Endothelial cell of umbilical vein (primary cell): ENCODE measurements around the gene CGNL1. TPM values are rescaled to one million over a fixed set of nuclear protein-coding genes. Genes with fewer than 3 reads are reported as not detected.

Experiments
- BruUV-seq: library from RNA; stranded (reverse); fragments of 400-500 nt; replicated peaks from 2 replicates; lab custom pipeline; 2021; lab: Mats Ljungman, UMichigan
- CTCF ChIA-PET: fragments of 300-600, 350-600 bp; sonication (Branson Sonifier 250); formaldehyde crosslinking; loops from one replicate; lab custom pipeline; 2021; ENCODE audit warnings: antibody characterized with exemption, inconsistent platforms; lab: Charles Lee
- POLR2A ChIA-PET: fragments of 300-600, 350-600 bp; sonication (Branson Sonifier 250); formaldehyde crosslinking; loops from one replicate; lab custom pipeline; 2021; ENCODE audit warnings: antibody characterized with exemption, inconsistent platforms; lab: Charles Lee
- DNase-seq: peaks from one replicate; pipeline ENCODE4 v3.0.0-alpha.2; 2011; ENCODE audit warnings: low read depth, low spot score
- FAIRE-seq: peaks from 2 replicates; lab custom pipeline; 2011; peaks lifted over from hg19 to GRCh38; lab: Jason Lieb, UNC
- H2AFZ ChIP-seq: 2 replicates; pipeline ENCODE4 v1.6.0; 2012; ENCODE audit warnings: low read depth, low read length, control low read depth, inconsistent platforms
- H3K27ac ChIP-seq: 2 replicates; pipeline ENCODE4 v1.5.1; 2011; ENCODE audit warnings: low read depth, mild to moderate bottlenecking, control low read depth, low read length, moderate library complexity; ENCODE audit not compliant: insufficient read depth
- H3K27me3 ChIP-seq, 2 experiments: 2 replicates each; pipeline versions ENCODE4 v1.6.0 to v1.6.1; 2011; ENCODE audit warnings: low read length in 2 of 2, mixed read lengths in 1 of 2; ENCODE audit not compliant: control insufficient read depth in 2 of 2, insufficient read depth in 2 of 2
- H3K36me3 ChIP-seq, 2 experiments: 2 replicates in 1 of 2; 3 replicates in 1 of 2; pipeline ENCODE4 v1.5.1; 2011; ENCODE audit warnings: low read length in 2 of 2, mild to moderate bottlenecking in 1 of 2, moderate library complexity in 1 of 2; ENCODE audit not compliant: control insufficient read depth in 2 of 2, insufficient read depth in 2 of 2; ENCODE audit errors: extremely low read depth in 1 of 2
- H3K4me1 ChIP-seq: 3 replicates; pipeline ENCODE4 v1.5.1; 2011; ENCODE audit warnings: mild to moderate bottlenecking, low read length; ENCODE audit not compliant: control insufficient read depth, insufficient read depth; ENCODE audit errors: extremely low read depth
- H3K4me2 ChIP-seq: 2 replicates; pipeline ENCODE4 v1.6.1; 2011; ENCODE audit warnings: low read length, control low read depth, mixed read lengths; ENCODE audit not compliant: insufficient read depth
- H3K4me3 ChIP-seq, 3 experiments: fragments of 200-600 bp in 1 of 3; sonication (generic), shearing (Covaris generic) in 1 of 3; replicated peaks in 1 of 3; 2 replicates each; pipeline ENCODE4 v1.5.1; 2011 to 2016; ENCODE audit warnings: control low read depth in 3 of 3, low read length in 3 of 3, mild to moderate bottlenecking in 2 of 3, inconsistent platforms in 1 of 3, low read depth in 1 of 3, moderate library complexity in 1 of 3; ENCODE audit not compliant: insufficient read depth in 1 of 3
- H3K79me2 ChIP-seq: 2 replicates; pipeline ENCODE4 v1.6.0; 2012; ENCODE audit warnings: low read length, inconsistent platforms; ENCODE audit not compliant: control insufficient read depth, insufficient read depth
- H3K9ac ChIP-seq: replicated peaks from 2 replicates; pipeline ENCODE3; 2011; ENCODE audit warnings: low read length, control low read depth; ENCODE audit not compliant: insufficient read depth; ENCODE audit errors: extremely low read depth
- H3K9me1 ChIP-seq: replicated peaks from 3 replicates; pipeline ENCODE4 v1.6.0; 2011; ENCODE audit warnings: mild to moderate bottlenecking, low read length; ENCODE audit not compliant: control insufficient read depth, insufficient read depth; ENCODE audit errors: extremely low read depth
- H3K9me3 ChIP-seq: replicated peaks from 2 replicates; pipeline ENCODE4 v1.5.1; 2012; ENCODE audit warnings: low read length, inconsistent platforms; ENCODE audit not compliant: control insufficient read depth, insufficient read depth
- H4K20me1 ChIP-seq: replicated peaks from 2 replicates; pipeline ENCODE3; 2011; ENCODE audit warnings: mild to moderate bottlenecking, low read length; ENCODE audit not compliant: control insufficient read depth, insufficient read depth; ENCODE audit errors: extremely low read depth
- EZH2 ChIP-seq: IDR thresholded peaks from 2 replicates; pipeline ENCODE4 v1.6.1; 2012; ENCODE audit warnings: borderline replicate concordance, low read depth, mild to moderate bottlenecking, moderate library complexity, low read length, inconsistent platforms; ENCODE audit not compliant: severe bottlenecking
- FOS ChIP-seq: IDR thresholded peaks from 2 replicates; pipeline ENCODE4 v1.6.1; 2011; ENCODE audit warnings: mild to moderate bottlenecking, low read length, moderate library complexity, borderline replicate concordance; ENCODE audit not compliant: insufficient read depth
- GATA2 ChIP-seq: IDR thresholded peaks from 2 replicates; pipeline ENCODE4 v1.7.0; 2011; ENCODE audit warnings: low read depth, mild to moderate bottlenecking, moderate library complexity, mixed read lengths, low read length; ENCODE audit not compliant: insufficient read length, insufficient read depth
- JUN ChIP-seq: IDR thresholded peaks from 2 replicates; pipeline ENCODE4 v1.6.1; 2011; ENCODE audit warnings: borderline replicate concordance, low read depth; ENCODE audit not compliant: insufficient read length, insufficient read depth
- MAX ChIP-seq: IDR thresholded peaks from 2 replicates; pipeline ENCODE4 v1.6.1; 2011; ENCODE audit not compliant: insufficient read depth, insufficient read length
- MYC ChIP-seq: IDR thresholded peaks from one replicate; pipeline ENCODE4 v1.6.1; 2011; ENCODE audit warnings: mild to moderate bottlenecking, low read depth, low read length
- POLR2A ChIP-seq: IDR thresholded peaks from 2 replicates; pipeline ENCODE4 v1.6.1; 2012; ENCODE audit warnings: low read depth, mild to moderate bottlenecking, control low read depth, low read length
- POLR2AphosphoS5 ChIP-seq: IDR thresholded peaks from 2 replicates; pipeline ENCODE4 v1.6.1; 2012; ENCODE audit warnings: low read depth, mild to moderate bottlenecking, control low read depth, low read length, moderate library complexity; ENCODE audit not compliant: insufficient read depth
- dilution Hi-C: fragments of 300-500 bp; cut with MboI; formaldehyde crosslinking; loops from one replicate; pipeline ENCODE4 v1.15.0; 2019; ENCODE audit warnings: low sequenced_read_pairs; ENCODE audit not compliant: extremely low pct_ligation_motif_present
- intact Hi-C: fragments of 100-400 bp; cut with micrococcal nuclease; formaldehyde crosslinking; loops from one replicate; pipeline ENCODE4 v1.10.0; 2022
- polyA plus RNA-seq, 4 experiments: library from polyadenylated mRNA; depleted of rRNA in 3 of 4; stranded (reverse) in 3 of 4; unstranded in 1 of 4; fragments of >200 nt; gene quantifications; 2 replicates each; pipeline versions ENCODE4 v1.2.1 to v1.2.3, GENCODE V29; 2011 to 2012; ENCODE audit warnings: missing spikeins in 1 of 4
- total RNA-seq: library from RNA; stranded (reverse); gene quantifications from 2 replicates; pipeline ENCODE4 v1.2.3, GENCODE V29; 2021
- TF ChIP-seq, protein P1 (sequence below), 2 donors: IDR thresholded peaks; 1 replicate in 1 of 2; 2 replicates in 1 of 2; pipeline ENCODE4 v1.5.1; 2011; ENCODE audit warnings: low read length in 2 of 2, mild to moderate bottlenecking in 2 of 2, moderate library complexity in 2 of 2, control low read depth in 1 of 2, inconsistent platforms in 1 of 2, low read depth in 1 of 2; ENCODE audit not compliant: insufficient read depth in 1 of 2; ENCODE audit errors: extremely low read depth in 1 of 2

The CGNL1 gene
- total and polyA plus RNA-seq, 2 donors (not counting 3 experiments of a cell fraction or from before 2014, with no cell fraction given) = 6.9 to 27.1 TPM

- Histone ChIP-seq H3K4me2 (no peak overlapping the region), H3K4me1 (peaks cover 60% of the 10 kb centered on the region), H2AFZ (no peak overlapping the region), H3K4me3 (no peak overlapping the region), H3K27me3 (no peaks in the 10 kb centered on the region), H3K9ac (no peak overlapping the region), H3K9me1 (no peaks in the 10 kb centered on the region), H4K20me1 (no peaks in the 10 kb centered on the region), H3K27ac (no peak overlapping the region), H3K36me3 (no peaks in the 10 kb centered on the region), H3K79me2 (peaks cover 13% of the 10 kb centered on the region), H3K9me3 (no peaks in the 10 kb centered on the region)
- dilution Hi-C loops = no loop called here
- FAIRE-seq (no peak), DNase-seq (no peak)
- TF ChIP-seq MAX = no peak
- no peak for TF ChIP-seq MYC
- TF ChIP-seq GATA2 = no peak
- TF ChIP-seq, protein P1, sequence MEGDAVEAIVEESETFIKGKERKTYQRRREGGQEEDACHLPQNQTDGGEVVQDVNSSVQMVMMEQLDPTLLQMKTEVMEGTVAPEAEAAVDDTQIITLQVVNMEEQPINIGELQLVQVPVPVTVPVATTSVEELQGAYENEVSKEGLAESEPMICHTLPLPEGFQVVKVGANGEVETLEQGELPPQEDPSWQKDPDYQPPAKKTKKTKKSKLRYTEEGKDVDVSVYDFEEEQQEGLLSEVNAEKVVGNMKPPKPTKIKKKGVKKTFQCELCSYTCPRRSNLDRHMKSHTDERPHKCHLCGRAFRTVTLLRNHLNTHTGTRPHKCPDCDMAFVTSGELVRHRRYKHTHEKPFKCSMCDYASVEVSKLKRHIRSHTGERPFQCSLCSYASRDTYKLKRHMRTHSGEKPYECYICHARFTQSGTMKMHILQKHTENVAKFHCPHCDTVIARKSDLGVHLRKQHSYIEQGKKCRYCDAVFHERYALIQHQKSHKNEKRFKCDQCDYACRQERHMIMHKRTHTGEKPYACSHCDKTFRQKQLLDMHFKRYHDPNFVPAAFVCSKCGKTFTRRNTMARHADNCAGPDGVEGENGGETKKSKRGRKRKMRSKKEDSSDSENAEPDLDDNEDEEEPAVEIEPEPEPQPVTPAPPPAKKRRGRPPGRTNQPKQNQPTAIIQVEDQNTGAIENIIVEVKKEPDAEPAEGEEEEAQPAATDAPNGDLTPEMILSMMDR (IDR thresholded peaks at IDR 0.05; ENCODE audit: extremely low read depth in 1 of 2, insufficient read depth in 1 of 2, low read depth in 1 of 2, low read length in 2 of 2) = no peak
- no peak for TF ChIP-seq JUN
- TF ChIP-seq POLR2A = no peak
- no peak for TF ChIP-seq EZH2
- no peak for TF ChIP-seq FOS
- no peak for TF ChIP-seq POLR2AphosphoS5
- POLR2A ChIA-PET = no interaction called here
- no TSS peak for BruUV-seq
- intact Hi-C loops = loop anchor here (1.0 kb wide), 1 partner anchor 10 kb away; no protein-coding TSS in a partner anchor
- CTCF ChIA-PET = interaction anchor here (1.7 to 1.9 kb wide), 2 partner anchors 41 to 141 kb away, joined by 4 to 8 read pairs; no protein-coding TSS in a partner anchor
These were observed 10.7 kb downstream of the CGNL1 start for GRCh38 chr15:57386976-57387375.
